Measurements from ENCODE around the gene EIPR1.

The EIPR1 gene

GRCh38 chr2:3145471-3146021, 232.1 kb downstream of the EIPR1 start:
- no peak overlapping the region for H3K27ac ChIP-seq (ENCODE audit: insufficient read depth, low read depth, low read length, poor library complexity, severe bottlenecking)
- WGBS, 2 experiments, result 92 to 94% methylated on average over 15 of the region's 15 CpGs
- no peaks in the 10 kb centered on the region for H3K9me3 ChIP-seq (ENCODE audit: control insufficient read depth, low read length)
- H3K4me1 ChIP-seq (ENCODE audit: control insufficient read depth, insufficient read depth, low read length), result no peaks in the 10 kb centered on the region
- H3K27me3 ChIP-seq (ENCODE audit: control insufficient read depth, insufficient read depth, low read length, poor library complexity, severe bottlenecking), result no peaks in the 10 kb centered on the region
- H3K36me3 ChIP-seq (ENCODE audit: control insufficient read depth, insufficient read depth, low read length), result no peaks in the 10 kb centered on the region
- H3K4me3 ChIP-seq (ENCODE audit: insufficient read depth, low read depth, low read length), result no peak overlapping the region

GRCh38 chr2:3144856-3145255, 232.8 kb downstream of the EIPR1 start:
- Histone ChIP-seq H3K4me3 (ENCODE audit: insufficient read depth, low read depth, low read length) (no peak overlapping the region), H3K27me3 (ENCODE audit: control insufficient read depth, insufficient read depth, low read length, poor library complexity, severe bottlenecking) (no peaks in the 10 kb centered on the region), H3K9me3 (ENCODE audit: control insufficient read depth, low read length) (no peaks in the 10 kb centered on the region), H3K27ac (ENCODE audit: insufficient read depth, low read depth, low read length, poor library complexity, severe bottlenecking) (no peak overlapping the region), H3K36me3 (ENCODE audit: control insufficient read depth, insufficient read depth, low read length) (no peaks in the 10 kb centered on the region), H3K4me1 (ENCODE audit: control insufficient read depth, insufficient read depth, low read length) (no peaks in the 10 kb centered on the region)
- 91 to 93% methylated on average over 6 of the region's 6 CpGs for WGBS, 2 experiments

GRCh38 chr2:3143602-3144001, 234.0 kb downstream of the EIPR1 start:
- Histone ChIP-seq H3K4me3 (ENCODE audit: insufficient read depth, low read depth, low read length) (no peak overlapping the region), H3K27ac (ENCODE audit: insufficient read depth, low read depth, low read length, poor library complexity, severe bottlenecking) (no peak overlapping the region), H3K36me3 (ENCODE audit: control insufficient read depth, insufficient read depth, low read length) (no peaks in the 10 kb centered on the region), H3K4me1 (ENCODE audit: control insufficient read depth, insufficient read depth, low read length) (no peaks in the 10 kb centered on the region), H3K27me3 (ENCODE audit: control insufficient read depth, insufficient read depth, low read length, poor library complexity, severe bottlenecking) (no peaks in the 10 kb centered on the region), H3K9me3 (ENCODE audit: control insufficient read depth, low read length) (no peaks in the 10 kb centered on the region)
- WGBS, 2 experiments, result 80 to 81% methylated on average over 8 of the region's 8 CpGs

GRCh38 chr2:3142961-3143571, 234.6 kb downstream of the EIPR1 start:
- H3K27me3 ChIP-seq (ENCODE audit: control insufficient read depth, insufficient read depth, low read length, poor library complexity, severe bottlenecking), result no peaks in the 10 kb centered on the region
- no peaks in the 10 kb centered on the region for H3K9me3 ChIP-seq (ENCODE audit: control insufficient read depth, low read length)
- no peaks in the 10 kb centered on the region for H3K4me1 ChIP-seq (ENCODE audit: control insufficient read depth, insufficient read depth, low read length)
- H3K36me3 ChIP-seq (ENCODE audit: control insufficient read depth, insufficient read depth, low read length), result no peaks in the 10 kb centered on the region
- H3K27ac ChIP-seq (ENCODE audit: insufficient read depth, low read depth, low read length, poor library complexity, severe bottlenecking), result no peak overlapping the region
- WGBS, 2 experiments, result 93 to 94% methylated on average over 18 of the region's 18 CpGs
- H3K4me3 ChIP-seq (ENCODE audit: insufficient read depth, low read depth, low read length), result no peak overlapping the region

GRCh38 chr2:3142210-3142609, 235.4 kb downstream of the EIPR1 start:
- WGBS, 2 experiments, result 93 to 94% methylated on average over 8 of the region's 8 CpGs

GRCh38 chr2:3141696-3142095, 235.9 kb downstream of the EIPR1 start:
- 94 to 97% methylated on average over 6 of the region's 6 CpGs for WGBS, 2 experiments
- H3K4me3 ChIP-seq (ENCODE audit: insufficient read depth, low read depth, low read length), result no peak overlapping the region

More at GRCh38 chr2:3142210-3142609, 235.4 kb downstream of the EIPR1 start:
- Histone ChIP-seq H3K27ac (ENCODE audit: insufficient read depth, low read depth, low read length, poor library complexity, severe bottlenecking) (no peak overlapping the region), H3K4me3 (ENCODE audit: insufficient read depth, low read depth, low read length) (no peak overlapping the region), H3K27me3 (ENCODE audit: control insufficient read depth, insufficient read depth, low read length, poor library complexity, severe bottlenecking) (no peaks in the 10 kb centered on the region), H3K36me3 (ENCODE audit: control insufficient read depth, insufficient read depth, low read length) (no peaks in the 10 kb centered on the region), H3K9me3 (ENCODE audit: control insufficient read depth, low read length) (no peaks in the 10 kb centered on the region), H3K4me1 (ENCODE audit: control insufficient read depth, insufficient read depth, low read length) (no peaks in the 10 kb centered on the region)

GRCh38 chr2:3139906-3140305, 237.7 kb downstream of the EIPR1 start:
- Histone ChIP-seq H3K9me3 (ENCODE audit: control insufficient read depth, low read length) (no peaks in the 10 kb centered on the region), H3K36me3 (ENCODE audit: control insufficient read depth, insufficient read depth, low read length) (no peaks in the 10 kb centered on the region), H3K4me1 (ENCODE audit: control insufficient read depth, insufficient read depth, low read length) (no peaks in the 10 kb centered on the region), H3K27ac (ENCODE audit: insufficient read depth, low read depth, low read length, poor library complexity, severe bottlenecking) (no peak overlapping the region), H3K4me3 (ENCODE audit: insufficient read depth, low read depth, low read length) (no peak overlapping the region), H3K27me3 (ENCODE audit: control insufficient read depth, insufficient read depth, low read length, poor library complexity, severe bottlenecking) (no peaks in the 10 kb centered on the region)
- 65 to 68% methylated on average over 7 of the region's 7 CpGs for WGBS, 2 experiments

More at GRCh38 chr2:3141696-3142095, 235.9 kb downstream of the EIPR1 start:
- Histone ChIP-seq H3K4me1 (ENCODE audit: control insufficient read depth, insufficient read depth, low read length) (no peaks in the 10 kb centered on the region), H3K27me3 (ENCODE audit: control insufficient read depth, insufficient read depth, low read length, poor library complexity, severe bottlenecking) (no peaks in the 10 kb centered on the region), H3K27ac (ENCODE audit: insufficient read depth, low read depth, low read length, poor library complexity, severe bottlenecking) (no peak overlapping the region), H3K36me3 (ENCODE audit: control insufficient read depth, insufficient read depth, low read length) (no peaks in the 10 kb centered on the region), H3K9me3 (ENCODE audit: control insufficient read depth, low read length) (no peaks in the 10 kb centered on the region)

Data from ectodermal cell (in vitro differentiated cells).